T-helper 1 cell treated with Interleukin-12 subunit alpha and Interleukin-12 subunit beta and Interleukin-4 antibody, amounts not matched to agents 30 ng/mL and 1 ng/mL, for 36 hours (primary cell): Measurements from ENCODE around the gene LCNL1. TPM values are rescaled to one million over a fixed set of nuclear protein-coding genes. Genes with fewer than 3 reads are reported as not detected.

Experiments
- intact Hi-C: fragments of 100-400 bp; cut with micrococcal nuclease; formaldehyde crosslinking; loops from one replicate; pipeline ENCODE4 v1.15.1; 2024
- total RNA-seq: library from RNA; stranded (reverse); gene quantifications from 2 replicates; pipeline ENCODE4 v1.2.3, GENCODE V29; 2022

LCNL1 gene
- total RNA-seq, 1 donor from 2014 or later = not detected

GRCh38 chr9:137007816-137008270, 25.1 kb downstream of the LCNL1 start:
- intact Hi-C loops = no loop called here

- intact Hi-C loops = no loop called here
Measured at GRCh38 chr9:137008312-137008711, 25.5 kb downstream of the LCNL1 start.

DNA sequence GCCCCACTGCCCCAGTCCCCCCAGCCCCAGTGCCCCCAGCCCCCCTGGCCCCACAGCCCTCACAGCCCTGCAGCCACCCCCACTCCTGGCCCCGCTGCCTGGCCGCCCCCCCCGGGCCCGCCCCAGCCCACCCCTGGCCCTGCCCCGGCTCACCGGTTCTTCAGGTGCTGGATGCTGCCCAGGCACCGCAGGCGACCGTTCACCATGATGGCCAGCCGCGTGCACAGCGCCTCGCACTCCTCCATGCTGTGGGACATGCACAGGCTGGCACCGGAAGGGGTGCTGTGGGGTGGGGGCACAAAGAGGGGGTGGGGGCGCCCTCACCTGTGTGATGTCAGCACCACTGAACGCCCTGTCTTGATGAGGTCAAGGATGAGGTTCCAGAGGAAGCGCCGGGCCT, 26.4 kb downstream of the LCNL1 start:
- intact Hi-C loops = no loop called here

- intact Hi-C loops = no loop called here
Measured at GRCh38 chr9:137009938-137010732, 27.3 kb downstream of the LCNL1 start.

DNA sequence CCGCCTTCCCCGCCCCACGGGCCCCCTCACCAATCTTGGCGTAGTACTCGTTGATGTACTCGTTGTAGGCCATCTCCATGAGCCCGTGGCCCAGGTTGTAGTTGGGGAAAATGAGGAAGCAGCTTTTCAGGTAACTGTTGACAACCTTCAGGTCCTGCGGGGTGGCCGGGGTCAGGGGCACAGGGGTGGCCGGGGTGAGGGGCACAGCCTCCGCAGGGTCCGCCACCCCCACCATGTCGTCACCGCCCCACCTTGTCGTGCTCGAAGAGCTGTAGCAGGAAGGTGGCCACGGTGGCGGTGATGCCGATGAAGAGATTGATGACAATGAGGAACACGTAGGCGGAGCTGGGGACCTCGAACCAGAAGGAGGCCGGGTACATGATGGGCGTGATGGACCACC, 28.4 kb downstream of the LCNL1 start:
- intact Hi-C loops = no loop called here

DNA sequence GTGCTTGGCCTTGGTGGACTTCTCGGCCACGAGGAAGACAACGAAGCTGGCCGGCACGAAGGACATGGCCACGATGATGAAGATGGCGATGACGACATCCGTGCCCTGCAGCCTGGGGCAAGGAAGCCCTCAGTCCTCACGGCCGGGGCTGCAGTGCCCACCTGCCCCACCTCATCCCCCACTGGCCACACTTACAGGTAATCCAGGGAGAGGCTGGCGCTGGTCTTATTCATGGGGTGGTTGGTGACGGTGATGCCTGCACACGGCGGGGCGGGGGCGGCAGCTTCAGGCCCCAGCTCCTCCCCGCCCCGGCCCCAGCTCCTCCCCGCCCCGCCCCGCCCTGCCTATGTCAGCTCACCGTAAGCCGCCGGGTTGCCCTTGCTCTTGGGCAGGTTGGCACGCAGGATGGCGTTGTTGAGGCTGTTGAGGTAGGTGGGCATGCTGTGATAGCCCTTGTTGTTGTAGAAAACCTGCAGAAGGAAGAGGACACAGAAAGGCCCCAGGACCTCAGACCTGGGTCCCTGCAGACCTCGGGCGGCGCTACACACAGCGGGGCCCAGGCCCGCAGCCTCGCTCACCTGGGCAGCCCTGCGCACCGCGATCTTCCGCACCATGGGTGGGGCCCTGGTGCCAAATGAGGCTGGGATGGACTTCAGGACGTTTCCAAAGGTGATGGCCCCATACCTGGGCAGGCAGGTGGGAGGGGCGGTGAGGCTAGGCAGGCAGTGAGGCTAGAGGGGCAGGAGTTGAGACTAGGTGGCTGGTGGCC, 29.3 kb downstream of the LCNL1 start:
- intact Hi-C loops = no loop called here

DNA sequence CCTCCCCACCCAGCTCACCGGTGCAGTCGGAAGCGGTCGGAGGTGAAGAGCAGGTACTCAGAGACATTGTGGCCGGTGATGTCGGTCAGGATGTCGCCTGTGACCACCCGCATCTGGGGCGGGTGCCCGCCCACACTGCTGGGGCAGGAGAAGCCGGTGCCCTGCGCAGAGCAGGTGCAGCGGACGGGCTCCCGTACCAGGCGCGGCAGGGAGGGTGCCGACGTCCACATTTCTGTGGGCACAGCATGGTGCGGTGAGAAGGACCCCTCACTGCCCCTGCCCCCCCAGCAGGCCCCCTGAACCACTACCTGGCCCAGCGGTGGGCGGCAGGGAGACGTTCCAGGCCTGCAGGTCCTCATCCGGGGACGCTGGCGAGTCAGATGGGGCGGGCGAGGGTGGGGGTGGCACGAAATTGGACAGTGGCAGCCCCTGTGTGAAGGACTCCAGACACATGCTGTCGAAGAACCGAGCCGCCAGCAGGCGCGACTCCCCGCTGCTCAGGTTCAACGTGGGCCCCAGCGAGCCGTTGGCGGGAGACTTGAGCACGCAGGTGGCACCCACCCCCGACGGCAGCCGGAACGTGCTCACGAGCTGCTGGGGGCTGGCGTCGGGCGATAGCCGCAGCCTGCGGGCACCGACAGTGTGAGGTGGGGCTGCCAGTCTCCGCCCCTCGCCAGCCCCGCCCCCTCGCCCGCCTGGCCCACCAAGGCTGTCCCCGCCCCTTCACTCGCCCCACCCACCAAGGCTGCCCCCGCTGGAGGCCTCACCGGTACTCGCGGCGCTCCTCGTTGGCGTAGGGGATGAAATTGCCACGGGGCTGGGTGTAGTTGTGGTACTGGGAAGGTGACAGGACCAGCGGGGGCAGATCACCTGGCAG, 30.1 kb downstream of the LCNL1 start:
- intact Hi-C loops = no loop called here

DNA sequence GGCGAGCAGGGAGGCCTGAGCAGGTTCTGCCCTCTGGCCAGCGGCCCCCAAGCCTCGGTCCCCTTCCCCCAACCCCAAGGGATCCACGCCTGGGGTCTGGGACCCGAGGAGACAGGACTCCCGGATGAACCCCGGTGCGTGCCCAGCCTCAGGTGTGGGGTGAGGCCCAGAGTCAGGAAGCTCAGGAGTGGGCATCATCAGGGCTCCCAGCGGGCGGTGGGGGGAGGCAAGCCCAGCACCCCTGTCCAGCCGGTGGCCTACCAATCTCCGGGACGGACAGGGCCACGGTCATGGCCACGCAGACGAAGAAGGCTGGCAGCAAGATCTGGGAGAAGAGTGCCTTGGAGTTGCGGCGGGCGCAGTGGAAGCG, 30.8 kb downstream of the LCNL1 start:
- intact Hi-C loops = no loop called here

- intact Hi-C loops = no loop called here
Measured at GRCh38 chr9:137014166-137014565, 31.4 kb downstream of the LCNL1 start.

DNA sequence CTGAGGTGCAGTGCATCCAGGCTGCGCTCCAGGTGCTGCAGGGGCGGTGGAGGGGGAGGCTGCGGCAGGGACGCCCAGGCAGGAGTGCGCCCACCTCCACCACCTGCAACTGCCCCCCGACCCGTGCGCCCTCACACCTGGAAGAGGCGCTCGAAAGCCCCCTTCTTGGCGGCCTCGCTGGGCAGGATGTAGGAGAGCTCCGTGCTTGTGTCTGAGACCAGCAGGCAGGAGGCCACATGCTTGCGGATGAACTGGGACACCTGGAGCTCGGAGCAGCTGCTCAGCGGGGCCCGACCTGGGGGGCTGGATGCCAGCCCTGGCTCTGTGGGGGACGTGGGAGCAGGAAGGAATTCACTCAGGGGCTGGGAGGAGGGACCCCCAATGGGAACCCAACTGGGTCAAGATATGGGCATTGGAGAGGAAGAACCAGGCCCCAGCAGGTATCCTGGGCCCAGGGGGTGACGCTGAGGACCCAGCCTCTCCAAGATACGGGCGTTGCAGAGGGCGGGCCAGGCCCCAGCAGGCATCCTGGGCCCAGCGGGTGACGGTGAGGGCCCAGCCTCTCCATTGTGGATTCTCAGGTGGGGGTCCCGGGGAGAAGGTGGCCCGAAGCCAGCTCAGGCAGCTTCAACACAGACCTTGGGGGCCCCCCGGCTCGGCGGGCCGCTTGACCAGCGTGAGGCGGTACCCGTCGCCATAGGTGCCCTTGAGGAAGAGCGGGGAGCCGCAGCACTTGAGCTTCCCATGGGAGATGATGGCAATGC, 32.2 kb downstream of the LCNL1 start:
- intact Hi-C loops = no loop called here

DNA sequence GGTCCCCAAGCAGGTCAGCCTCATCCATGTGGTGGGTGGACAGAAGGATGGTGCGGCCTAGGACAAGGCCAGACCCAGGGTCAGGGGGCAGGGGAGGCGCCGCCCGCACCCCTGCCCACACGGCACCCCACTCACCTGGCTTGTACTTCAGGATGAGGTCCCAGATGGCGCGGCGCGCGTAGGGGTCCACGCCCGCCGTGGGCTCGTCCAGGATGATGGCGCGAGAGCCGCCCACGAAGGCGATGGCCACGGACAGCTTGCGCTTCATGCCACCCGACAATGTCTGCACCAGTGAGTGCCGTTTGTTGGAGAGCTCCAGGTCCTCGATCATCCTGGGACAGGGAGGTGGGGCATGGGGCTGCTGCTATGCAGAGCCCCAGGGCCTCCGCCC, 32.7 kb downstream of the LCNL1 start:
- intact Hi-C loops = no loop called here

DNA sequence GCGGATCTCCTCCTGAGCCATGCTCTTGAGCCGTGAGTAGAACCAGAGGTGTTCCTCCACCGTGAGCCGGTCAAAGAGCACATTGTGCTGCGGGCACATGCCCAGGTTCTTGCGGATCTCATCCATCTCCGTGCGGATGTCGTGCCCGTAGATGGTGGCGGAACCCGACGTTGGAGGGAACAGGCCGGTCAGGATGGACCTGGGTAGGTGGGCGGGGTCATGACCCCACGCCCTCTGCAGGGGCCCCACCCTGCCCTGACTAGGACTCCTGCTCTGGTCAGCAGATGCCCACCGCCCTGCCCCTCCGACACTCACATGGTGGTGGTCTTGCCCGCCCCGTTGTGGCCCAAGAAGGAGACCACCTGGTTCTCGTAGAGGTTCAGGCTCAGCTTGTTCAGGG, 33.2 kb downstream of the LCNL1 start:
- intact Hi-C loops = no loop called here

DNA sequence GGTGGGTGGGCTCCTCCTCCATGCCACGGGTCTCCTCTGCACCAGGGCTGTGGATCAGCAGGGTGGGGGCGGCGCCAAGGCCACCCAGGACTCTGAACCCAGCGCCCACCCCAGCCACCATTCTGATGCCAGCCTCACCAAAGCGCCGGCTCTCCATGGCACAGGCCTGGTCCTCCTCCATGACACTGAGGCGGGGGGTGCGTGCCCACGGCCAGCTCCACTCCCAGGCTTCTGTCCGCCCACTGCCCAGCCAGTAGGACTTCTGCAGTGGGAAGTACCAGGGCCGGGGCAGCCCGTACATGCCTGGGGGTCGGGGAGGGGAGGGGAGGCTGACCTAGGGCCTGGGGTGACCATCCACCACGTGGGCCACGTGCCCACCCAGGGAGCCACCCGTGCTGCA, 33.6 kb downstream of the LCNL1 start:
- intact Hi-C loops = no loop called here

- intact Hi-C loops = no loop called here
Measured at GRCh38 chr9:137017071-137017470, 34.3 kb downstream of the LCNL1 start.

GRCh38 chr9:137017791-137018497, 35.2 kb downstream of the LCNL1 start:
- intact Hi-C loops = no loop called here

- intact Hi-C loops = no loop called here
Measured at GRCh38 chr9:137018761-137019559, 36.2 kb downstream of the LCNL1 start.

- intact Hi-C loops = loop anchor here (10.0 kb wide), 1 partner anchor 135 kb away; no protein-coding TSS in a partner anchor
Measured at GRCh38 chr9:137019891-137020683, 37.3 kb downstream of the LCNL1 start.

GRCh38 chr9:137020771-137021567, 38.2 kb downstream of the LCNL1 start:
- intact Hi-C loops = loop anchor here (10.0 kb wide), 1 partner anchor 134 kb away; no protein-coding TSS in a partner anchor
